ENCODE data around the gene ARRDC3. TPM values are rescaled to one million over a fixed set of nuclear protein-coding genes. Genes with fewer than 3 reads are reported as not detected.
A peak's percentile ranks its signal among the peaks of the same experiment; 100 is the strongest.
"Not testable (repeated sequence)": the region's sequence is repeated elsewhere in the genome, so short reads cannot be mapped to it uniquely, and the experiment has no call there.

The ARRDC3 gene
- total RNA-seq, 1 experiment from 2014 or later: 46.3 TPM

DNA sequence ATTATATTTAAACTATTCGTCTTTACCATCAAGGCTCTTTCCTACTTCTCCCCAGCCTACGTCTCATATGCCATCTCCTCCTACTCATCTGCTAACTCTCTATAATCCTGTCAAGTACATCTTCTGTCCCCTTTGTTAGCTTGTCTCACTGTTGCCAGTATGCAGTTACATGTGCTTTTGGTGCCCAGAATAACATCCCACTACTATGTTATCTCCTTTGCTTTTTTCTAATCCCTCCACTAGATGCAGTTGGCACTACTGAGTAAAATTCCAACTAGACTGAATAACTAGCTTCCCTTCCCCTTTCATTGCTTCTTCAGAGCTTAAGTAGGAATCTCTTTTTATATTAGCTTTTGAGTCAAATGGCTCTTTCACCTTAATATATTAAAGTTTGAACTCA is 3.0 kb upstream of the ARRDC3 start:
- intact Hi-C loops (cut with micrococcal nuclease; ENCODE audit: unreplicated experiment): loop anchor here (10.0 kb wide), 1 partner anchor 201 kb away; no protein-coding TSS in a partner anchor
- DNase-seq (ENCODE audit: low spot score): peak; percentile 54
- POLR2A ChIA-PET (ENCODE audit: low non-redundant PET): no interaction called here

DNA sequence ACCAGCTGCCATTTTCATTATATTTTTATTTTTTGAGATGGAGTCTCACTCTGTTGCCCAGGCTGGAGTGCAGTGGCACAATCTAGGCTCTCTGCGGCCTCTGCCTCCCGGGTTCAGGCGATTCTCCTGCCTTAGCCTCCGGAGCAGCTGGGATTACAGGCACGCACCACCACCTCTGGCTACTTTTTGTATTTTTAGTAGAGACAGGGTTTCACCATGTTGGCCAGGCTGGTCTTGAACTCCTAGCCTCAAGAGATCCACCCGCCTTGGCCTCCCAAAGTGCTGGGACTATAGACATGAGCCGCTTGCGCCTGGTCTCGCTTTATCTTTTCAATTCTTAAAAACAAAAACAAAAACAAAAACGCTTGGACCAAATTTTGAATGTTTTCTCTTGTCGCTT is 2.5 kb upstream of the ARRDC3 start:
- not testable (repeated sequence) for DNase-seq (ENCODE audit: low spot score); H3K9me3 ChIP-seq (ENCODE audit: low read depth, low read length, poor library complexity, severe bottlenecking)
- intact Hi-C loops (cut with micrococcal nuclease; ENCODE audit: unreplicated experiment): loop anchor here (10.0 kb wide), 1 partner anchor 201 kb away; no protein-coding TSS in a partner anchor

More for the DNA sequence above, 3.0 kb upstream of the ARRDC3 start:
- TF ChIP-seq, protein P1, sequence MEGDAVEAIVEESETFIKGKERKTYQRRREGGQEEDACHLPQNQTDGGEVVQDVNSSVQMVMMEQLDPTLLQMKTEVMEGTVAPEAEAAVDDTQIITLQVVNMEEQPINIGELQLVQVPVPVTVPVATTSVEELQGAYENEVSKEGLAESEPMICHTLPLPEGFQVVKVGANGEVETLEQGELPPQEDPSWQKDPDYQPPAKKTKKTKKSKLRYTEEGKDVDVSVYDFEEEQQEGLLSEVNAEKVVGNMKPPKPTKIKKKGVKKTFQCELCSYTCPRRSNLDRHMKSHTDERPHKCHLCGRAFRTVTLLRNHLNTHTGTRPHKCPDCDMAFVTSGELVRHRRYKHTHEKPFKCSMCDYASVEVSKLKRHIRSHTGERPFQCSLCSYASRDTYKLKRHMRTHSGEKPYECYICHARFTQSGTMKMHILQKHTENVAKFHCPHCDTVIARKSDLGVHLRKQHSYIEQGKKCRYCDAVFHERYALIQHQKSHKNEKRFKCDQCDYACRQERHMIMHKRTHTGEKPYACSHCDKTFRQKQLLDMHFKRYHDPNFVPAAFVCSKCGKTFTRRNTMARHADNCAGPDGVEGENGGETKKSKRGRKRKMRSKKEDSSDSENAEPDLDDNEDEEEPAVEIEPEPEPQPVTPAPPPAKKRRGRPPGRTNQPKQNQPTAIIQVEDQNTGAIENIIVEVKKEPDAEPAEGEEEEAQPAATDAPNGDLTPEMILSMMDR (conservative IDR thresholded peaks at IDR 0.05; ENCODE audit: low read depth, low read length): 0 out of 2 replicates have a peak, but pooled peaks have one; percentile 11
- TF ChIP-seq EZH2 (IDR thresholded peaks at IDR 0.05; ENCODE audit: borderline replicate concordance, low read depth, low read length, poor library complexity, severe bottlenecking): no peak
- CTCF ChIA-PET: interaction anchor here (0.6 to 2.0 kb wide), 6 partner anchors 33 to 454 kb away, joined by 3 to 10 read pairs (median 4); no protein-coding TSS in a partner anchor
- Histone ChIP-seq H3K36me3 (ENCODE audit: insufficient read depth, low read length, poor library complexity, severe bottlenecking) (no peaks in the 10 kb centered on the region), H3K4me3 (ENCODE audit: low read depth, low read length, poor library complexity, severe bottlenecking) (no peak overlapping the region), H3K27ac (ENCODE audit: low read depth, low read length, poor library complexity, severe bottlenecking) (peak overlapping the region; percentile 26), H3K4me1 (ENCODE audit: insufficient read depth, low read length, poor library complexity, severe bottlenecking) (peaks cover 14% of the 10 kb centered on the region), H3K27me3 (replicated peaks; ENCODE audit: insufficient read depth, low read depth, low read length, poor library complexity) (no peaks in the 10 kb centered on the region), H3K9me3 (ENCODE audit: low read depth, low read length, poor library complexity, severe bottlenecking) (no peaks in the 10 kb centered on the region)
- BruUV-seq (replicated peaks): no TSS peak

DNA sequence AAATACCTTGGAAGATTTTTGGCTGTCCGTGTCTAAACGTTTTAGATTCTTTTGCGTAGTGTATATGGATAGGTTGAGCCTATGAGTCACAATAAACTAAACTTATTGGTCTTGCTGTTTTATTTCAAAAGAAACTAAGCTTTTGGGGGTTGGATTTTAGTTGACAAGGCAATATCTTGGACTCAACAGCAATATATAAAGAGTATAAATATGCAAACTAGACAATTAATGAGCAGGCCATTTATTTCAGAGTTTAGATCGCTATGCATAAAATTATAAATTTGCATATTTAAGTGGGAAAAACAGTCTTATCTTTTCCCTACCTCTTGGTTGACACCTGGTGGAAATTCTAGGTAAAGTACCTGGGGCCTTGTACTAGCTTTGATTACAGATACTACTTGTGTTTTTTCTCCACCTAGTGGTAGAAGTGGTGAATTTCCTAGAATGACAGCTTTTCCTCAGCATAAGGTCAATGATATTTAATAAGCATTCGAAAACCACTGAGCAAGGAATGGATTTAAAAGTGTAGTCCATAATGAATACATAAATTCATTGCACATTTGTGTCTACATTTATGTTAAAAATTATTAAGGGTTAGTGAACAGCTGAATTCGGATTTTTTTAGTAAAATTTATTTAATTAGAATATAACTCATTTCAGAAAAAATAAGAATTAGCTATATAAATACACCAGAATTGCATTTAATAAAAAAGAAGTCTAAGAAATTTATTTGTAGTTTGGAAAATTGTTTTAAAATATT is 1.7 kb upstream of the ARRDC3 start:
- Histone ChIP-seq H3K27ac (ENCODE audit: low read depth, low read length, poor library complexity, severe bottlenecking) (peak overlapping the region; percentile 88), H3K4me1 (ENCODE audit: insufficient read depth, low read length, poor library complexity, severe bottlenecking) (peaks cover 14% of the 10 kb centered on the region), H3K9me3 (ENCODE audit: low read depth, low read length, poor library complexity, severe bottlenecking) (no peaks in the 10 kb centered on the region), H3K4me3 (ENCODE audit: low read depth, low read length, poor library complexity, severe bottlenecking) (peak overlapping the region; percentile 84), H3K27me3 (replicated peaks; ENCODE audit: insufficient read depth, low read depth, low read length, poor library complexity) (no peaks in the 10 kb centered on the region), H3K36me3 (ENCODE audit: insufficient read depth, low read length, poor library complexity, severe bottlenecking) (no peaks in the 10 kb centered on the region)
- CTCF ChIA-PET: interaction anchor here (0.7 to 2.3 kb wide), 7 partner anchors 35 to 582 kb away, joined by 3 to 17 read pairs (median 5); no protein-coding TSS in a partner anchor
- TF ChIP-seq EZH2 (IDR thresholded peaks at IDR 0.05; ENCODE audit: borderline replicate concordance, low read depth, low read length, poor library complexity, severe bottlenecking): no peak
- TF ChIP-seq, protein P1 (conservative IDR thresholded peaks at IDR 0.05; ENCODE audit: low read depth, low read length): peak; percentile 95
- BruUV-seq (replicated peaks): no TSS peak
- POLR2A ChIA-PET (ENCODE audit: low non-redundant PET): interaction anchor here (0.5 to 1.2 kb wide), 3 partner anchors 172 to 491 kb away, joined by 3 to 5 read pairs (median 3); no protein-coding TSS in a partner anchor
- intact Hi-C loops (cut with micrococcal nuclease; ENCODE audit: unreplicated experiment): loop anchor here (1.0 to 10.0 kb wide), 5 partner anchors 173 to 519 kb away; no protein-coding TSS in a partner anchor
- DNase-seq (ENCODE audit: low spot score): peak; percentile 96

More for the DNA sequence above, 2.5 kb upstream of the ARRDC3 start:
- not testable (repeated sequence) for H3K4me3 ChIP-seq (ENCODE audit: low read depth, low read length, poor library complexity, severe bottlenecking); BruUV-seq (replicated peaks); H3K36me3 ChIP-seq (ENCODE audit: insufficient read depth, low read length, poor library complexity, severe bottlenecking); H3K27me3 ChIP-seq (replicated peaks; ENCODE audit: insufficient read depth, low read depth, low read length, poor library complexity)
- peaks cover 14% of the 10 kb centered on the region for H3K4me1 ChIP-seq (ENCODE audit: insufficient read depth, low read length, poor library complexity, severe bottlenecking)
- CTCF ChIA-PET: interaction anchor here (0.6 to 2.3 kb wide), 7 partner anchors 34 to 520 kb away, joined by 3 to 17 read pairs (median 4); no protein-coding TSS in a partner anchor
- POLR2A ChIA-PET (ENCODE audit: low non-redundant PET): interaction anchor here (0.5 to 0.7 kb wide), 2 partner anchors 173 to 291 kb away, joined by 3 to 5 read pairs; no protein-coding TSS in a partner anchor
- peak overlapping the region; percentile 26 for H3K27ac ChIP-seq (ENCODE audit: low read depth, low read length, poor library complexity, severe bottlenecking)
